ENCODE data around the gene STAT6.

Gene STAT6

GRCh38 chr12:57099766-57100165 lies 11.4 kb downstream of the STAT6 start:
- no peak for DNase-seq (ENCODE audit: low spot score)

- no peak for DNase-seq (ENCODE audit: low spot score)
These were observed 12.0 kb downstream of the STAT6 start for GRCh38 chr12:57099047-57099714.

GRCh38 chr12:57098546-57098945 lies 12.6 kb downstream of the STAT6 start:
- no peak for DNase-seq (ENCODE audit: low spot score)

- no peak for DNase-seq (ENCODE audit: low spot score)
These were observed 13.7 kb downstream of the STAT6 start for GRCh38 chr12:57097554-57097835.

- no peak for DNase-seq (ENCODE audit: low spot score)
These were observed 14.2 kb downstream of the STAT6 start for GRCh38 chr12:57096748-57097553.

GRCh38 chr12:57096099-57096572 lies 15.0 kb downstream of the STAT6 start:
- no peak for DNase-seq (ENCODE audit: low spot score)

GRCh38 chr12:57095440-57095839 lies 15.7 kb downstream of the STAT6 start:
- peak; percentile 17 for DNase-seq (ENCODE audit: low spot score)

- no peak for DNase-seq (ENCODE audit: low spot score)
These were observed 16.7 kb downstream of the STAT6 start for GRCh38 chr12:57094208-57095160.

GRCh38 chr12:57093415-57094207 lies 17.6 kb downstream of the STAT6 start:
- DNase-seq (ENCODE audit: low spot score): peak; percentile 47

GRCh38 chr12:57092876-57093414 lies 18.2 kb downstream of the STAT6 start:
- no peak for DNase-seq (ENCODE audit: low spot score)

- DNase-seq (ENCODE audit: low spot score): no peak
These were observed 18.7 kb downstream of the STAT6 start for GRCh38 chr12:57092529-57092862.

DNA sequence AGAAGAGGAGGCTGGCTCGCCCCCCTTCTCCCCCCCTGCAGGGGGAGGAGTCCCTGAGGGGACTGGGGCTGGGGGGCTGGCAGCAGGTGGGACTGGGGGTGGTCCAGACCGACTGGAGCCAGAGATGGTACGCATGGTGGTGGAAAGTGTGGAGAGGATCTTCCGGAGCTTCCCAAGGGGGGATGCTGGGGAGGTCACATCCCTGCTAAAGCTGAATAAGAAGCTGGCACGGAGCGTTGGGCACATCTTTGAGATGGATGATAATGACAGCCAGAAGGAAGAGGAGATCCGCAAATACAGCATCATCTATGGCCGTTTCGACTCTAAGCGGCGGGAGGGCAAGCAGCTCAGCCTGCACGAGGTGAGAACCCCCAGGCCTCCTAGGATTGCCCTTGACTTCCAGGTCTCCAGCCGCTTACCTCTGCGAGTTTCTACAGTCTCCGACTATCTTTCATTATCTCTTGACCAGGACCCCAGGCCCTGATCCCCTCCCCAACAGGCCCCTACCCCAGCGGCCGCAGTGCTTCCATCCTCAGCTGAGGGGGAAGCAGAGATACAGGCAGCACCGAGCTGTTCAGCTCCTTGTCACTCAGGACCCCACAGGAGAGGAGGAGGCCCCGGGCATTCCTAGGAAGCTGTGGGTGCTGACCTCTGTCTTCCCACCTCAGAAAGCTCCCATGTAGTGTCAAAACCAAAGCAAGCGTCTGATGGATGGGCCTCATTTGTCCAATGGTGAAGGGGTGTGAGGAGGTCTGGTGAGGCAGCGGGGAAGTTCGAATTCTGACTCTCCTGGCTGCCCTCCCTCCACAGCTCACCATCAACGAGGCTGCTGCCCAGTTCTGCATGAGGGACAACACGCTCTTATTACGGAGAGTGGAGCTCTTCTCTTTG lies 19.3 kb downstream of the STAT6 start:
- DNase-seq (ENCODE audit: low spot score): no peak

GRCh38 chr12:57090924-57091637 lies 20.1 kb downstream of the STAT6 start:
- no peak for DNase-seq (ENCODE audit: low spot score)

DNA sequence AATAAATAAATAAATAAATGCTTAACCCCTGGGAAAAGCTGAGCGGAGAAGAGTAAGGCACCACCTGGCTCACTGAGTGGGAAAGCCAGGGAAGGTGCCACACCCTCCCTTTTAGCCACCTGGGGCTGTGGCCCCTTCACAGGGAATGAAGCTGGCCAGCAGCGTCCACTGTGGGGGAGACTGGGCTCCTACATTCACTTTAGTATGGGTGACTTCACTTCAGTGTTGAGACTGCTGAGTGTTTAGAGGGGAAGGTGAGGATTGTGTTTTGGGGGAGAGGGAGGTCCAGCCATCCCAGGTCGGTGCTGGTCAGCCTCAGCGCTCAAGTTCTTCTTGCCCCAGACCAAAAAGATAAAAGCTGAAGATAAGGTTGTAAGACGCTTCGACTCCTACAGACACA lies 20.7 kb downstream of the STAT6 start:
- DNase-seq (ENCODE audit: low spot score): no peak

GRCh38 chr12:57089271-57090245 lies 21.6 kb downstream of the STAT6 start:
- DNase-seq (ENCODE audit: low spot score): peak; percentile 52

DNA sequence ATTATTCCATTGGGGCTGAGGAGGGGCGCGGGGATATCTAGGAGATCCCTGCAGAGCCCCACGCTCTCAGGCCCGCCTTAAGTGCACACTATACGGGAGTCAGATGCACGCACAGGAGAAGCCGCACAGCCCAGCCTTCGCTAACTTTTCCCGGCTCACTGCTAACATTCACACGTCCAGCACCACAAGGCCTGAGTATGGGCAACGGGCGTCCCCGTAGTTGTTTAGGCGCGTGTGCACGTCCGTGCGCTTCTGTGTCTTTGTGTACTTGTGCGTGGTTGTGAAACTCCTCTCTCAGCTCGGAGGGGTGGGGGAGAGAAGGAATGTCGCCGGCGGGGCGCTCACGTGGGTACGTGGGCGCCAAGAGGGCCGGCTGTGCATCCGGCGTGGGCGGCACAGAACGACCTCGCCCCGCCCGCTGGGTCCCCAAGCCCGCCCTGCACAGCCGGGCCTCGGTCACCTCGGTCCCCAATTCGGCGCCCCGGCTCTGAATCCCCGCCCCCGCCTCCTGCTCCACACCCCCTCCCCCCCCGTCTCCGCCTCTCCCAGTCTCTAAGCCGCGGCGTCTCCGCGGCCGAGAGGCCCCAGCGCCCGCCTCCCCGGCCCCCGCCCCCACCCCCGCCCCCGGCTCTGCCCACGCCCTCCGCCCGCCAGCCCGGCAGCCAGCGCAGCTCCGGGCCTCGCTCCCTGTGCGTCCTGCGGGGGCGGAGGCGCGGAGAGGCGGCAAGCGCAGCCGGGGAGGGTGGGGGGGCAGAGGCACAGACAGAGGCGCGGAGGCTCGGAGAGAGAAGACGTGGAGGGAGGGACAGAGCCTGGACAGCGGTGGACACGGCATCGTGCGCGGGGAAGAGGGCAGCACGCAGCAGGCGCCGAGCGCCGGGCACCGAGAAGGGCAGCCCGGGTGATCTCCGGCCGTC lies 22.6 kb downstream of the STAT6 start, which contains the start of gene NAB2:
Gene NAB2 (plus strand): TSS at position 761 of the 917 bp plus-strand sequence. CDS start 158 bp downstream, outside the sequence.
- peak; percentile 94 for DNase-seq (ENCODE audit: low spot score)

DNA sequence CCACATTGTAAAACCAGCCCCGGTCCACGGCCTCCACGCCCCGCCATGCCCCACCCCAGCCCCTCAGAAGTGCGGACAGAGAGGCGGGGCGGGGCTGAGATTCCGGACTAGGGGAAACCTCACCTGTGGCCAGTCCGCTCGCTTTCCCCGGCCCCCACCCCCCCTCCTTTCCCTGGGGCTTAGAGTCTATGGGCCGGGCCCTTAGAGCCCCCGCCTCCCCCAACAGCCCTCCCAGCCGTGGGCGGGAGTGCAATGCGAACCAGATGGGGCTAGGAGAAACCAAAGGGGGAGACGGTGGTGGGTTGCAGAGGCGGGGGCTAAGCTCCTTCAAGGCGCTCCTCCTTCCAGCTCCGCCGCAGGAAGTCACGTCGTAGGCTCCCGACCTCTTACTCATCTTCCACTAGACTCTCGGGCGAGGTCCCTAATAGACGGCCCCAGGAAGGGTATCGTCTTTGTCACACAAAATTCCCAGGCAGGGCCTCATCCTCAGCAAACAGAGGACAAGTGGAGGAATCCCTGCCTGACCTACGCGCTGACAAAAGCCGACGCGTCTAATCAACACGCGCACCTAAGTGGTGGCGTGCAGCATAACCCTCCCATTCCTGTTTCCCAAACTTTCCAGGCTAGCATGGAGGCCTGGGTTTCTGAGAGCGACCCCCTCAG lies 23.3 kb downstream of the STAT6 start:
- DNase-seq (ENCODE audit: low spot score): peak; percentile 91

Data from NAMALWA (cell line).